ENCODE measurements around the gene MPLKIP. TPM values are rescaled to one million over a fixed set of nuclear protein-coding genes. Genes with fewer than 3 reads are reported as not detected.

Gene MPLKIP
- polyA plus RNA-seq, 1 experiment = 31.1 TPM

DNA sequence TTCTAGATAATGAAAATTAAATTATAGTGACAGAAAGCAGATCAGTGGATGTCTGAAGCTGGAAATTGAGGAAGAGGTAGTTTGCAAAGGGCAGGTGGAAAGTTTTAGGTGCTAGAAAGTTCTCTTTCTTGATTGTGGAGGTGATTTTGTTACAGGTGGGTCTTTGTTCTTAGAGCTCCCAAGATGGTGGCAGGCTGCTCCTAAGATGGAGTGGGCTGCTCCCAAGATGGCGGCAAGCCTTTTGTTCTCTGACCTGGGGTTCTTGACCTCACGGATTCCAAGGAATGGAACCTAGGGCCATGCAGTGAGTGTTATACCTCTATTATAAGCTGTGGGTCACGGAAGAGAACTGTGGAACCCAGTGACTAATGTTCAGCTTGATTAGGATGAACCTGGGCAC lies 32.9 kb upstream of the MPLKIP start:
- DNase-seq (ENCODE audit: low read depth, low spot score) = no peak
- POLR2A ChIA-PET = interaction anchor here (0.7 kb wide), 1 partner anchor 1773 kb away, joined by 3 read pairs; no protein-coding TSS in a partner anchor
- TF ChIP-seq CTCF (IDR thresholded peaks at IDR 0.05; ENCODE audit: low read depth, low read length) = no peak
- no peaks in the 10 kb centered on the region for H3K9me3 ChIP-seq (ENCODE audit: control insufficient read depth, insufficient read depth, low read length)
- H3K27me3 ChIP-seq (ENCODE audit: control insufficient read depth, insufficient read depth, low read length) = no peaks in the 10 kb centered on the region
- H3K27ac ChIP-seq (ENCODE audit: low read depth, low read length) = no peak overlapping the region
- CTCF ChIA-PET = interaction anchor here (0.6 kb wide), 1 partner anchor 535 kb away, joined by 4 read pairs; no protein-coding TSS in a partner anchor
- no peak overlapping the region for H3K4me3 ChIP-seq (ENCODE audit: low read depth, low read length)

DNA sequence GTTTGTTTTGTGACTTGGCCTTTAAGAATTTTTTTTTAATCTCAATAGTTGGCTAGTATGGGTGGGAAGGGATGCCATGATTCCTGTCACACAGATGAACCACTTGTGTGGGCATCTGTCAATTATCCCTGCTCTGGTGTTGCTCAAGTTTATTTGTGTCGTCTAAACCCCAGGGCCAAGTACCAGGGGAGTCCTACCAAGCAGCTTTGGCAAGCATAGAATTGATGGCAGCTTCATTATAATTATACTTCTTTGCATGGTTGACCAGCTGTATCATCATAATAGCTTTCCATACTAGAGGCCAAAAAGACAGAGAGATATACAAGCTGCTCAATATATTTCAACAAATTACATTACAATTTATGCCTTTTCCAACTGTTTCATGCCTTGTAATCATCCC lies 30.8 kb upstream of the MPLKIP start:
- ChIA-PET POLR2A (no interaction called here), CTCF (no interaction called here)
- TF ChIP-seq CTCF (IDR thresholded peaks at IDR 0.05; ENCODE audit: low read depth, low read length) = no peak
- H3K9me3 ChIP-seq (ENCODE audit: control insufficient read depth, insufficient read depth, low read length) = no peaks in the 10 kb centered on the region
- H3K27me3 ChIP-seq (ENCODE audit: control insufficient read depth, insufficient read depth, low read length) = no peaks in the 10 kb centered on the region
- no peak overlapping the region for H3K4me3 ChIP-seq (ENCODE audit: low read depth, low read length)
- no peak overlapping the region for H3K27ac ChIP-seq (ENCODE audit: low read depth, low read length)
- DNase-seq (ENCODE audit: low read depth, low spot score) = no peak

DNA sequence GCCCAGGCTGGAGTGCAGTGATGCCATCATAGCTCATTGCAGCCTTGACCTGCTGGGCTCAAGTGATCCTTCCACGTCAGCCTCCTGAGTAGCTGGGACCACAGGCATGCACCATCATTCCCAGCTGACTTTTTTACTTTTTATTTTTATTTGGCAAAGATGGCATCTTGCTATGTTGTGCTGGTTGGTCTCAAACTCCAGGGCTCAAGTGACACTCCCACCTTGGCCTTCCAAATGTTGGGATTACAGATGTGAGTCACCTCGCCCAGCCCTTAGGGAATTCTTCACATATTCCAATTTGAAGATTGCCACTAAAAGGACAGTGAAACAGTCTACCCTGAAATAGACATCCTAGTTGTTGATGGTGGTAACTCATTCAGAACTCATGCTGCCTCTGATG lies 28.1 kb upstream of the MPLKIP start:
- POLR2A ChIA-PET = no interaction called here
- Histone ChIP-seq H3K4me3 (ENCODE audit: low read depth, low read length) (no peak overlapping the region), H3K27me3 (ENCODE audit: control insufficient read depth, insufficient read depth, low read length) (no peaks in the 10 kb centered on the region), H3K9me3 (ENCODE audit: control insufficient read depth, insufficient read depth, low read length) (no peaks in the 10 kb centered on the region), H3K27ac (ENCODE audit: low read depth, low read length) (no peak overlapping the region)
- CTCF ChIA-PET = no interaction called here
- TF ChIP-seq CTCF (IDR thresholded peaks at IDR 0.05; ENCODE audit: low read depth, low read length) = no peak
- no peak for DNase-seq (ENCODE audit: low read depth, low spot score)

DNA sequence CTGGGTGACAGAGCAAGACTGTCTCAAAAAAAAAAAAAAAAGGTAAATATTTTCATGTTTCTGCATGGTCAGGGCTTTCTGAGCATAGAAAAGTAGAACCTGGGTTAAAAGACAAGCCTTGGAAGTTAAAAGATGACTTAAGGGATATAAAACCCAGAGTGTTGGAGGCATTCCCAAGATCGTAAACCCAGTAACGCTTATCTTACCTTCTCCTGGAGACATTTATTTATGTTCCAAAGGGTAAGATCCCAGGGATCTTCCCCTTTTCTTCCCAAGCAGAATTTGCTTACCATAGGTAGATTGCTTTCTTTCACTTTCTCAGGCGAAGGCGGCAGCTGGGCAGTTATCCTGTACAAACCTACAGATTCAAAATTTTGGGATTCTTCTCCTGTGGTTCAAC lies 22.6 kb upstream of the MPLKIP start:
- H3K9me3 ChIP-seq (ENCODE audit: control insufficient read depth, insufficient read depth, low read length) = no peaks in the 10 kb centered on the region
- no peak overlapping the region for H3K27ac ChIP-seq (ENCODE audit: low read depth, low read length)
- no peak for DNase-seq (ENCODE audit: low read depth, low spot score)
- no peaks in the 10 kb centered on the region for H3K27me3 ChIP-seq (ENCODE audit: control insufficient read depth, insufficient read depth, low read length)
- TF ChIP-seq CTCF (IDR thresholded peaks at IDR 0.05; ENCODE audit: low read depth, low read length) = no peak
- ChIA-PET CTCF (interaction anchor here (1.0 kb wide), 1 partner anchor 22 kb away, joined by 3 read pairs; the partner anchor contains the start of gene SUGCT), POLR2A (interaction anchor here (0.6 kb wide), 1 partner anchor 12 kb away, joined by 3 read pairs; no protein-coding TSS in a partner anchor)
- H3K4me3 ChIP-seq (ENCODE audit: low read depth, low read length) = no peak overlapping the region

DNA sequence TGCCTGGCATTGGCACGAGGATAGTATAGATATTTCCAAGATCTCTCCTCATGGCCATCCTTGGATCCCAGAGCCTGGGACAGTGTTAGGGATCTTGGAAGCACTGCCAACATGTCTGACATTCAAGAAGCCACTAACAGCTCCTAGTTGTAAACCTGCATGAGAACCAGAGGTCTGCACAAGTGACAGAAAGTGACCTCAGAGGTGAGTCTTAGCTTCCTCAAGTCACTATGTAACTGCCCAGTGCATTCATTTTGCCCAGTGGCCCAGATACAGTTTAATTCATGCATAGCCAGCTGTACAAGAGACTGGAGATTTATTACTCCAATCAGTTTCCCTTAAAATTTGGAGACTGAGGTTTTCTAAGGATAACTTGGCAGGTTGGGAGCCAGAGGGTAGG lies 17.1 kb upstream of the MPLKIP start:
- no peak overlapping the region for H3K4me3 ChIP-seq (ENCODE audit: low read depth, low read length)
- H3K27me3 ChIP-seq (ENCODE audit: control insufficient read depth, insufficient read depth, low read length) = no peaks in the 10 kb centered on the region
- no peak for DNase-seq (ENCODE audit: low read depth, low spot score)
- ChIA-PET POLR2A (no interaction called here), CTCF (interaction anchor here (1.6 kb wide), 1 partner anchor 17 kb away, joined by 4 read pairs; the partner anchor contains the start of gene SUGCT)
- TF ChIP-seq CTCF (IDR thresholded peaks at IDR 0.05; ENCODE audit: low read depth, low read length) = no peak
- no peak overlapping the region for H3K27ac ChIP-seq (ENCODE audit: low read depth, low read length)
- H3K9me3 ChIP-seq (ENCODE audit: control insufficient read depth, insufficient read depth, low read length) = peaks cover 4% of the 10 kb centered on the region; the same call in 1 of the 2 replicates
